ENCODE results near the gene WASF2. TPM values are rescaled to one million over a fixed set of nuclear protein-coding genes. Genes with fewer than 3 reads are reported as not detected.

Gene WASF2
- total and polyA plus RNA-seq, 2 of the 4 experiments (the other 2 are of a cell fraction), result 7.9 to 45.4 TPM

DNA sequence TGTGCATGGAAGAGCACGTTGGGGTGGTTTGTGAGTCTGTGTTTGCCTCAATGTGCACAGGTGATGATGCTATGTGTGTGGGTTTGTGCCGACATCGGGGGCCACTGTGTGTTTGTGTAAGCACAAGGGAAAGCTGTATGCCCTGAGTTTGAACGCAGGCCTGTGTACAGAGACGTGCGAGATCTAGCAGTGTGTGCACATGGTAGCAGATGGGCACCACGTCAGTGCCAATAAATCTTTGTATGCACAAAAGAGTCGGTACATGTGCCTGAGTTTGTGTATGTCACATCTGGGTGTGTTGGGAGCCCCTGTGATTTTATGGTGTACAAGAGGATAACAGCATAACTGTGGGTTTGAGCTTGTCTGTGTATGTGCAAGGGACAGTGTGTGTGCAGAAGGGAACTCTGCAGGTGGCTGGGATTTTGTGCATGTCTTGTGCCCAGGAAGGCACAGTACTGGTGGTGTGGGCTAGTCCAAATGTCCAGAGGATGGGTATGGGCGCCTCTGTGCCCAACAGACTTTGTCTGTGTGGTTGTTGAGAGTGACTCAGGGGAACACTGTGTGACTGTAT is 32.0 kb upstream of the WASF2 start:
- intact Hi-C loops (cut with micrococcal nuclease) (no loop called here), in situ Hi-C loops (cut with MboI; ENCODE audit: low sequenced_read_pairs) (no loop called here), dilution Hi-C loops (cut with HindIII; ENCODE audit: low sequenced_read_pairs, unreplicated experiment) (no loop called here)
- BruUV-seq (replicated peaks), result no TSS peak
- H4K91ac ChIP-seq (ENCODE audit: insufficient read depth, low read depth, low read length), result no peak overlapping the region; the same call in 1 of the 2 replicates
- H3K27me3 ChIP-seq (ENCODE audit: control insufficient read depth, insufficient read depth, low read length), result no peaks in the 10 kb centered on the region
- no peak overlapping the region for H3K18ac ChIP-seq (ENCODE audit: low read depth, low read length)
- H4K8ac ChIP-seq (ENCODE audit: low read depth in 2 of 2, low read length in 2 of 2), result peak overlapping the region in 1 of 2 experiments; percentile 72; a peak in 3 of 4 replicates
- peak overlapping the region; percentile 28; the same call in 1 of the 2 replicates for H3K14ac ChIP-seq (replicated peaks; ENCODE audit: low read depth, low read length)
- CTCF ChIA-PET, result no interaction called here
- POLR2A ChIA-PET (ENCODE audit: unreplicated experiment), result no interaction called here
- H3K23ac ChIP-seq (ENCODE audit: low read depth, low read length), result no peak overlapping the region; the same call in 1 of the 2 replicates
- peak overlapping the region; percentile 69; the same call in 1 of the 2 replicates for H2AK5ac ChIP-seq (ENCODE audit: low read depth, low read length)
- H3K9me3 ChIP-seq (ENCODE audit: control insufficient read depth, insufficient read depth, low read length), result no peaks in the 10 kb centered on the region
- peaks cover 0 to 13% of the 10 kb centered on the region in 2 experiments; a peak in 2 of 4 replicates for H3K79me1 ChIP-seq (ENCODE audit: low read depth in 1 of 2, low read length in 2 of 2)
- no peak for DNase-seq
- no peak overlapping the region for H4K5ac ChIP-seq (ENCODE audit: low read depth, low read length)
- 55% methylated on average over 6 of the region's 9 CpGs; no CpG with 5 or more reads in 1 of the 2 experiments for WGBS, 2 experiments (ENCODE audit: extremely low coverage in 2 of 2, insufficient read length in 1 of 2)
- H2BK5ac ChIP-seq (ENCODE audit: low read depth, low read length, poor library complexity, severe bottlenecking), result no peak overlapping the region
- H2BK20ac ChIP-seq (ENCODE audit: low read depth, low read length), result no peak overlapping the region
- no peak for ATAC-seq (ENCODE audit: low read depth)
- peak overlapping the region; percentile 35 for H2AK9ac ChIP-seq (replicated peaks; ENCODE audit: low read depth, low read length, poor library complexity)
- no peak overlapping the region for H3K9ac ChIP-seq (ENCODE audit: low read depth, low read length)
- no peaks in the 10 kb centered on the region for H3K36me3 ChIP-seq (ENCODE audit: control insufficient read depth, insufficient read depth, low read length)
- H3K4me3 ChIP-seq (ENCODE audit: insufficient read depth, low read depth, low read length), result no peak overlapping the region
- no peaks in the 10 kb centered on the region for H4K20me1 ChIP-seq (ENCODE audit: insufficient read depth, low read length)
- no peak overlapping the region for H3K56ac ChIP-seq (ENCODE audit: extremely low read depth, insufficient read depth, low read length)
- H3K4me2 ChIP-seq (ENCODE audit: low read depth, low read length), result no peak overlapping the region
- H2AFZ ChIP-seq (replicated peaks; ENCODE audit: low read length, poor library complexity), result peak overlapping the region; percentile 79
- TF ChIP-seq, protein P1, sequence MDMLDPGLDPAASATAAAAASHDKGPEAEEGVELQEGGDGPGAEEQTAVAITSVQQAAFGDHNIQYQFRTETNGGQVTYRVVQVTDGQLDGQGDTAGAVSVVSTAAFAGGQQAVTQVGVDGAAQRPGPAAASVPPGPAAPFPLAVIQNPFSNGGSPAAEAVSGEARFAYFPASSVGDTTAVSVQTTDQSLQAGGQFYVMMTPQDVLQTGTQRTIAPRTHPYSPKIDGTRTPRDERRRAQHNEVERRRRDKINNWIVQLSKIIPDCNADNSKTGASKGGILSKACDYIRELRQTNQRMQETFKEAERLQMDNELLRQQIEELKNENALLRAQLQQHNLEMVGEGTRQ (IDR thresholded peaks at IDR 0.05; ENCODE audit: low read depth, low read length), result no peak
- TF ChIP-seq RAD21 (IDR thresholded peaks at IDR 0.05; ENCODE audit: low read length), result no peak
- TF ChIP-seq BHLHE40 (IDR thresholded peaks at IDR 0.05; ENCODE audit: low read depth, low read length), result no peak
- no peak for TF ChIP-seq SMC3 (IDR thresholded peaks at IDR 0.05; ENCODE audit: low read depth, low read length)
- TF ChIP-seq, protein P2, sequence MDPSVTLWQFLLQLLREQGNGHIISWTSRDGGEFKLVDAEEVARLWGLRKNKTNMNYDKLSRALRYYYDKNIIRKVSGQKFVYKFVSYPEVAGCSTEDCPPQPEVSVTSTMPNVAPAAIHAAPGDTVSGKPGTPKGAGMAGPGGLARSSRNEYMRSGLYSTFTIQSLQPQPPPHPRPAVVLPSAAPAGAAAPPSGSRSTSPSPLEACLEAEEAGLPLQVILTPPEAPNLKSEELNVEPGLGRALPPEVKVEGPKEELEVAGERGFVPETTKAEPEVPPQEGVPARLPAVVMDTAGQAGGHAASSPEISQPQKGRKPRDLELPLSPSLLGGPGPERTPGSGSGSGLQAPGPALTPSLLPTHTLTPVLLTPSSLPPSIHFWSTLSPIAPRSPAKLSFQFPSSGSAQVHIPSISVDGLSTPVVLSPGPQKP (IDR thresholded peaks at IDR 0.05; ENCODE audit: borderline replicate concordance, low read depth, low read length), result no peak
- TF ChIP-seq RFX5 (IDR thresholded peaks at IDR 0.05; ENCODE audit: low read depth, low read length), result no peak
- TF ChIP-seq FOS (IDR thresholded peaks at IDR 0.05; ENCODE audit: low read depth, low read length), result no peak
- TF ChIP-seq, protein P3, sequence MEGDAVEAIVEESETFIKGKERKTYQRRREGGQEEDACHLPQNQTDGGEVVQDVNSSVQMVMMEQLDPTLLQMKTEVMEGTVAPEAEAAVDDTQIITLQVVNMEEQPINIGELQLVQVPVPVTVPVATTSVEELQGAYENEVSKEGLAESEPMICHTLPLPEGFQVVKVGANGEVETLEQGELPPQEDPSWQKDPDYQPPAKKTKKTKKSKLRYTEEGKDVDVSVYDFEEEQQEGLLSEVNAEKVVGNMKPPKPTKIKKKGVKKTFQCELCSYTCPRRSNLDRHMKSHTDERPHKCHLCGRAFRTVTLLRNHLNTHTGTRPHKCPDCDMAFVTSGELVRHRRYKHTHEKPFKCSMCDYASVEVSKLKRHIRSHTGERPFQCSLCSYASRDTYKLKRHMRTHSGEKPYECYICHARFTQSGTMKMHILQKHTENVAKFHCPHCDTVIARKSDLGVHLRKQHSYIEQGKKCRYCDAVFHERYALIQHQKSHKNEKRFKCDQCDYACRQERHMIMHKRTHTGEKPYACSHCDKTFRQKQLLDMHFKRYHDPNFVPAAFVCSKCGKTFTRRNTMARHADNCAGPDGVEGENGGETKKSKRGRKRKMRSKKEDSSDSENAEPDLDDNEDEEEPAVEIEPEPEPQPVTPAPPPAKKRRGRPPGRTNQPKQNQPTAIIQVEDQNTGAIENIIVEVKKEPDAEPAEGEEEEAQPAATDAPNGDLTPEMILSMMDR (conservative IDR thresholded peaks at IDR 0.05; ENCODE audit: low read depth, low read length), result no peak
- TF ChIP-seq MAFK (IDR thresholded peaks at IDR 0.05; ENCODE audit: low read depth, low read length), result no peak
- no peak for TF ChIP-seq NFE2L2 (IDR thresholded peaks at IDR 0.05; ENCODE audit: low read depth, low read length)
- no peak for TF ChIP-seq MXI1 (IDR thresholded peaks at IDR 0.05; ENCODE audit: borderline replicate concordance, low read depth, low read length)
- no peak for TF ChIP-seq MAZ (IDR thresholded peaks at IDR 0.05; ENCODE audit: borderline replicate concordance, low read depth, low read length)
- TF ChIP-seq POLR2A (IDR thresholded peaks at IDR 0.05; ENCODE audit: low read depth, low read length), result no peak
- TF ChIP-seq CEBPB (IDR thresholded peaks at IDR 0.05; ENCODE audit: low read depth, low read length), result no peak
- no peak for TF ChIP-seq CHD1 (IDR thresholded peaks at IDR 0.05; ENCODE audit: low read depth, low read length)
- TF ChIP-seq RCOR1 (IDR thresholded peaks at IDR 0.05; ENCODE audit: insufficient replicate concordance, low read length), result no peak
- H3K4ac ChIP-seq (ENCODE audit: low read depth, low read length), result peak overlapping the region; percentile 0; the same call in 1 of the 2 replicates
- H2BK120ac ChIP-seq (ENCODE audit: low read depth, low read length), result peak overlapping the region; percentile 22; the same call in 1 of the 2 replicates
- peaks cover 18% of the 10 kb centered on the region for H3K9me1 ChIP-seq (ENCODE audit: insufficient read depth, low read length)
- no peak overlapping the region for H3K27ac ChIP-seq (ENCODE audit: insufficient read depth, low read length)
- H2BK15ac ChIP-seq (ENCODE audit: low read depth, low read length), result no peak overlapping the region
- H3K4me1 ChIP-seq (ENCODE audit: control insufficient read depth, insufficient read depth, low read length), result peaks cover 25% of the 10 kb centered on the region
